GM12878 (cell line): ENCODE data around the gene BTBD1. TPM values are rescaled to one million over a fixed set of nuclear protein-coding genes. Genes with fewer than 3 reads are reported as not detected.
A peak's percentile ranks its signal among the peaks of the same experiment; 100 is the strongest.

ENCODE experiments used
- EZH2 ChIP-seq: IDR thresholded peaks from 2 replicates; pipeline ENCODE4 v1.6.1; 2012; ENCODE audit warnings: low read depth, mild to moderate bottlenecking, control low read depth, inconsistent platforms, low read length, borderline replicate concordance; ENCODE audit not compliant: control insufficient read depth
- HCFC1 ChIP-seq: fragments of 150-350 bp; IDR thresholded peaks from 2 replicates; pipeline ENCODE4 v1.6.1; 2014; ENCODE audit warnings: low read length
- HDAC2 ChIP-seq: fragments of 200-600 bp; sonication (generic); IDR thresholded peaks from 2 replicates; pipeline ENCODE4 v1.6.1; 2017
- IRF4 ChIP-seq: IDR thresholded peaks from 2 replicates; pipeline ENCODE4 v1.6.1; 2011; ENCODE audit warnings: low read depth, low read length
- JUND ChIP-seq: IDR thresholded peaks from 2 replicates; pipeline ENCODE4 v1.6.1; 2012; ENCODE audit warnings: low read depth, mild to moderate bottlenecking, low read length, improper control_type of control experiment, moderate library complexity
- KLF5 ChIP-seq: fragments of 450-650 bp; IDR thresholded peaks from 2 replicates; pipeline ENCODE4 v1.6.1; 2014; ENCODE audit warnings: mild to moderate bottlenecking; ENCODE audit not compliant: partially characterized antibody
- LARP7 ChIP-seq: fragments of 450-650 bp; IDR thresholded peaks from 2 replicates; pipeline ENCODE4 v1.6.1; 2017; ENCODE audit warnings: mild to moderate bottlenecking
- MEF2A ChIP-seq: IDR thresholded peaks from 2 replicates; pipeline ENCODE4 v1.6.1; 2011; ENCODE audit warnings: low read depth, mild to moderate bottlenecking, low read length, moderate library complexity; ENCODE audit not compliant: insufficient read depth
- MXI1 ChIP-seq: fragments of 150-350 bp; IDR thresholded peaks from 2 replicates; pipeline ENCODE4 v1.6.1; 2011; ENCODE audit warnings: low read depth, mild to moderate bottlenecking, inconsistent platforms, low read length, improper control_type of control experiment
- NFYB ChIP-seq: IDR thresholded peaks from 2 replicates; pipeline ENCODE4 v1.6.1; 2011; ENCODE audit warnings: low read depth, mild to moderate bottlenecking, low read length, improper control_type of control experiment, moderate library complexity; ENCODE audit not compliant: insufficient read depth
- NRF1 ChIP-seq: conservative IDR thresholded peaks from 2 replicates; pipeline ENCODE4 v1.6.1; 2011; ENCODE audit warnings: mild to moderate bottlenecking, low read depth, low read length, improper control_type of control experiment
- PAX8 ChIP-seq: fragments of 450-650 bp; IDR thresholded peaks from 2 replicates; pipeline ENCODE4 v1.6.1; 2017; ENCODE audit warnings: mild to moderate bottlenecking, moderate library complexity
- POU2F2 ChIP-seq: IDR thresholded peaks from 3 replicates; pipeline ENCODE4 v1.6.1; 2011; ENCODE audit warnings: low read depth, mild to moderate bottlenecking, low read length, borderline replicate concordance
- SREBF1 ChIP-seq: IDR thresholded peaks from 2 replicates; pipeline ENCODE4 v1.6.1; 2012; ENCODE audit warnings: mild to moderate bottlenecking, low read length
- STAT1 ChIP-seq: fragments of 450-650 bp; conservative IDR thresholded peaks from 2 replicates; pipeline ENCODE4 v1.6.1; 2014; ENCODE audit warnings: antibody characterized with exemption, mild to moderate bottlenecking
- TCF12 ChIP-seq: IDR thresholded peaks from 2 replicates; pipeline ENCODE4 v1.6.1; 2011; ENCODE audit warnings: low read depth, mild to moderate bottlenecking, low read length
- ZNF207 ChIP-seq: fragments of 450-650 bp; IDR thresholded peaks from 2 replicates; pipeline ENCODE4 v1.6.1; 2014; ENCODE audit warnings: antibody characterized with exemption, mild to moderate bottlenecking, borderline replicate concordance
- ZNF217 ChIP-seq: fragments of 450-650 bp; IDR thresholded peaks from 2 replicates; pipeline ENCODE4 v1.6.1; 2017; ENCODE audit warnings: antibody characterized with exemption, mild to moderate bottlenecking
- polyA plus RNA-seq, 11 experiments: library from polyadenylated mRNA; depleted of rRNA in 4 of 11; unstranded in 6 of 11; stranded (reverse) in 5 of 11; fragments of >200 nt; fragmentation: Nextera tagmentation in 4 of 11; fragmentation: Illumina TruSeq in 1 of 11; extraction: Ambion mirVana in 4 of 11; extraction: Trizol in 1 of 11; gene quantifications; 1 replicate in 1 of 11; 2 replicates in 10 of 11; pipeline versions ENCODE4 v1.2.1 to v1.2.3, GENCODE V29; 2011 to 2016; ENCODE audit warnings: inconsistent platforms in 2 of 11, missing spikeins in 2 of 11, low read depth in 1 of 11
- total RNA-seq, 4 experiments: library from RNA; depleted of rRNA in 3 of 4; stranded (reverse); fragments of >200 nt in 3 of 4; fragmentation: Illumina TruSeq in 1 of 4; extraction: Trizol in 1 of 4; gene quantifications; 2 replicates each; pipeline versions ENCODE4 v1.2.1 to v1.2.3, GENCODE V29; 2013 to 2021
- TF ChIP-seq, protein P1 (sequence below): IDR thresholded peaks from 2 replicates; pipeline ENCODE4 v1.6.1; 2011; ENCODE audit warnings: borderline replicate concordance, low read depth, mild to moderate bottlenecking, moderate library complexity, mixed read lengths, low read length; ENCODE audit not compliant: insufficient read depth; ENCODE audit errors: extremely low read length
- TF ChIP-seq, protein P2 (sequence below), 3 experiments: IDR thresholded peaks in 2 of 3; conservative IDR thresholded peaks in 1 of 3; 2 replicates each; pipeline ENCODE4 v1.5.1; 2011; ENCODE audit warnings: low read depth in 3 of 3, low read length in 3 of 3, mild to moderate bottlenecking in 3 of 3, control low read depth in 2 of 3, moderate library complexity in 2 of 3, inconsistent platforms in 1 of 3, mixed read lengths in 1 of 3; ENCODE audit not compliant: control insufficient read depth in 2 of 3, insufficient read depth in 1 of 3; ENCODE audit errors: extremely low read depth in 1 of 3
- TF ChIP-seq, protein P3 (sequence below): fragments of 450-650 bp; formaldehyde crosslinking; IDR thresholded peaks from 2 replicates; pipeline ENCODE4 v1.5.0; 2022; ENCODE audit warnings: mild to moderate bottlenecking, missing genetic modification characterization
- TF ChIP-seq, protein P4 (sequence below): IDR thresholded peaks from 2 replicates; pipeline ENCODE4 v1.6.1; 2011; ENCODE audit warnings: low read depth, low read length, improper control_type of control experiment, borderline replicate concordance

BTBD1 gene
- total and polyA plus RNA-seq, 10 of the 15 experiments (the other 5 are each of a cell fraction or from before 2014, with no cell fraction given): 17.5 to 90.4 (median 73.1) TPM

DNA sequence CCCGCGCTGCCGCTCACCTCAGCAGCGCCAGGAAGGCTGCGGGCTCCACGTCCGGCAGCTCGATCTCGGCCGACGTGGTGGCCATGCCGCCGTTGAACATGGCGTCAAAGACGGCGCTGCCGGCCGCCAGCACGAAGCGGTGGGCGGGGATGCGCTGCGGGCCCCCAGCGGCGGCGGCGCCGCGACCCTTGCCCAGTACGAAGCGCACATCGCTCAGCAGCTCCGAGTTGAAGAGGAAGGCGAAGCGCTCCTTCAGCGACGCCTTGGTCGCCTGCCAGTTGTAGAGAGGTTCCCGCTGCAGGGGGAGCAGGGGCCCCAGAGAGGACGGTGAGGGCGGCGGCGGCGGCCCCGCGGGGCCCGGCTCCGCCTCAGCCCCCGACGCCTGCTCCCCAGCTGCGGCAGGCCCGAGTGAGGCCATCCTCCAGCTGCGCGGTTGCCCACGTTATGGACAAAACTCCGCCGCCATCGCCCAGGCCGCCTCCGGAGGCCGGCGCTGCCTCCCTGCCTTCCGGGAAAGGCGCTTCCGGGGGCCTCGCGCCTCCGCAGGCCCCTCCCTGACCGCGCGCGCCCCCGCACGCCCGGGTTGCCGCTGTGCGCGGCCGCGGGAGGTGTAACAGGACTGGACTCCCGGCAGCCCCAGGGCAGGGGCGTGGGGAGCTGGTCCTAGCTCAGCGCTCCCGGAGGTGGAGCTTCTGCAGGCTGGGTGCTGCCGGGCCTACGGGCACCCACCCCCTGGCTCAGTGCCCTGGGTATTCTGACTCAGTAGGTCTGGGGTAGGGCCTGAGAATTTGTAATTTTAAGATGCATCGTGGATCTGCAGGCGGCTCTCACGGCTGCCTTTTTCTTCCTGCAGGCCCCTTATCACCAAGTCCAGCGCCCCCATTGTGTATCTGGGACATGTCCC lies at the start of gene BTBD1 (continued):
- TF ChIP-seq, protein P1, sequence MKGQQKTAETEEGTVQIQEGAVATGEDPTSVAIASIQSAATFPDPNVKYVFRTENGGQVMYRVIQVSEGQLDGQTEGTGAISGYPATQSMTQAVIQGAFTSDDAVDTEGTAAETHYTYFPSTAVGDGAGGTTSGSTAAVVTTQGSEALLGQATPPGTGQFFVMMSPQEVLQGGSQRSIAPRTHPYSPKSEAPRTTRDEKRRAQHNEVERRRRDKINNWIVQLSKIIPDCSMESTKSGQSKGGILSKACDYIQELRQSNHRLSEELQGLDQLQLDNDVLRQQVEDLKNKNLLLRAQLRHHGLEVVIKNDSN: no peak
- TF ChIP-seq HDAC2 (no peak), TCF12 (peak; percentile 58; the same call in 1 of the 2 replicates), ZNF207 (peak; percentile 82; the same call in 1 of the 2 replicates), ZNF217 (no peak), NFYB (no peak), POU2F2 (peak; percentile 90; the same call in 2 of the 3 replicates), STAT1 (no peak; the same call in 1 of the 2 replicates), JUND (no peak), EZH2 (no peak), PAX8 (no peak), KLF5 (no peak), SREBF1 (no peak), NRF1 (0 out of 2 replicates have a peak, but pooled peaks have one; percentile 13), HCFC1 (peak; percentile 54), IRF4 (no peak), MXI1 (peak; percentile 18), MEF2A (0 out of 2 replicates have a peak, but pooled peaks have one; percentile 52), LARP7 (peak; percentile 91)
- TF ChIP-seq, protein P2, sequence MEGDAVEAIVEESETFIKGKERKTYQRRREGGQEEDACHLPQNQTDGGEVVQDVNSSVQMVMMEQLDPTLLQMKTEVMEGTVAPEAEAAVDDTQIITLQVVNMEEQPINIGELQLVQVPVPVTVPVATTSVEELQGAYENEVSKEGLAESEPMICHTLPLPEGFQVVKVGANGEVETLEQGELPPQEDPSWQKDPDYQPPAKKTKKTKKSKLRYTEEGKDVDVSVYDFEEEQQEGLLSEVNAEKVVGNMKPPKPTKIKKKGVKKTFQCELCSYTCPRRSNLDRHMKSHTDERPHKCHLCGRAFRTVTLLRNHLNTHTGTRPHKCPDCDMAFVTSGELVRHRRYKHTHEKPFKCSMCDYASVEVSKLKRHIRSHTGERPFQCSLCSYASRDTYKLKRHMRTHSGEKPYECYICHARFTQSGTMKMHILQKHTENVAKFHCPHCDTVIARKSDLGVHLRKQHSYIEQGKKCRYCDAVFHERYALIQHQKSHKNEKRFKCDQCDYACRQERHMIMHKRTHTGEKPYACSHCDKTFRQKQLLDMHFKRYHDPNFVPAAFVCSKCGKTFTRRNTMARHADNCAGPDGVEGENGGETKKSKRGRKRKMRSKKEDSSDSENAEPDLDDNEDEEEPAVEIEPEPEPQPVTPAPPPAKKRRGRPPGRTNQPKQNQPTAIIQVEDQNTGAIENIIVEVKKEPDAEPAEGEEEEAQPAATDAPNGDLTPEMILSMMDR (IDR thresholded peaks at IDR 0.05 in 2 of 3, conservative IDR thresholded peaks at IDR 0.05 in 1 of 3; ENCODE audit: control insufficient read depth in 2 of 3, extremely low read depth in 1 of 3, insufficient read depth in 1 of 3, low read depth in 3 of 3, low read length in 3 of 3): 0 out of 6 replicates have a peak, but pooled peaks of 2 of the 3 experiments have one; percentile 1 to 9
- TF ChIP-seq, protein P3, sequence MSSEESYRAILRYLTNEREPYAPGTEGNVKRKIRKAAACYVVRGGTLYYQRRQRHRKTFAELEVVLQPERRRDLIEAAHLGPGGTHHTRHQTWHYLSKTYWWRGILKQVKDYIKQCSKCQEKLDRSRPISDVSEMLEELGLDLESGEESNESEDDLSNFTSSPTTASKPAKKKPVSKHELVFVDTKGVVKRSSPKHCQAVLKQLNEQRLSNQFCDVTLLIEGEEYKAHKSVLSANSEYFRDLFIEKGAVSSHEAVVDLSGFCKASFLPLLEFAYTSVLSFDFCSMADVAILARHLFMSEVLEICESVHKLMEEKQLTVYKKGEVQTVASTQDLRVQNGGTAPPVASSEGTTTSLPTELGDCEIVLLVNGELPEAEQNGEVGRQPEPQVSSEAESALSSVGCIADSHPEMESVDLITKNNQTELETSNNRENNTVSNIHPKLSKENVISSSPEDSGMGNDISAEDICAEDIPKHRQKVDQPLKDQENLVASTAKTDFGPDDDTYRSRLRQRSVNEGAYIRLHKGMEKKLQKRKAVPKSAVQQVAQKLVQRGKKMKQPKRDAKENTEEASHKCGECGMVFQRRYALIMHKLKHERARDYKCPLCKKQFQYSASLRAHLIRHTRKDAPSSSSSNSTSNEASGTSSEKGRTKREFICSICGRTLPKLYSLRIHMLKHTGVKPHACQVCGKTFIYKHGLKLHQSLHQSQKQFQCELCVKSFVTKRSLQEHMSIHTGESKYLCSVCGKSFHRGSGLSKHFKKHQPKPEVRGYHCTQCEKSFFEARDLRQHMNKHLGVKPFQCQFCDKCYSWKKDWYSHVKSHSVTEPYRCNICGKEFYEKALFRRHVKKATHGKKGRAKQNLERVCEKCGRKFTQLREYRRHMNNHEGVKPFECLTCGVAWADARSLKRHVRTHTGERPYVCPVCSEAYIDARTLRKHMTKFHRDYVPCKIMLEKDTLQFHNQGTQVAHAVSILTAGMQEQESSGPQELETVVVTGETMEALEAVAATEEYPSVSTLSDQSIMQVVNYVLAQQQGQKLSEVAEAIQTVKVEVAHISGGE (CRISPR knock-in tag): peak; percentile 55
- TF ChIP-seq, protein P4, sequence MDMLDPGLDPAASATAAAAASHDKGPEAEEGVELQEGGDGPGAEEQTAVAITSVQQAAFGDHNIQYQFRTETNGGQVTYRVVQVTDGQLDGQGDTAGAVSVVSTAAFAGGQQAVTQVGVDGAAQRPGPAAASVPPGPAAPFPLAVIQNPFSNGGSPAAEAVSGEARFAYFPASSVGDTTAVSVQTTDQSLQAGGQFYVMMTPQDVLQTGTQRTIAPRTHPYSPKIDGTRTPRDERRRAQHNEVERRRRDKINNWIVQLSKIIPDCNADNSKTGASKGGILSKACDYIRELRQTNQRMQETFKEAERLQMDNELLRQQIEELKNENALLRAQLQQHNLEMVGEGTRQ: no peak
